NCI-H2029 treated with DMSO at 0.1 percent for 48 hours (cell line): ENCODE measurements around the gene APLF.
"Not testable (repeated sequence)": the region's sequence is repeated elsewhere in the genome, so short reads cannot be mapped to it uniquely, and the experiment has no call there.

Source experiments
- DNase-seq: peaks from one replicate; lab custom pipeline; 2025; lab: John Stamatoyannopoulos, UW

APLF gene

GRCh38 chr2:68475576-68475975 is 8.2 kb downstream of the APLF start:
- no peak for DNase-seq

DNA sequence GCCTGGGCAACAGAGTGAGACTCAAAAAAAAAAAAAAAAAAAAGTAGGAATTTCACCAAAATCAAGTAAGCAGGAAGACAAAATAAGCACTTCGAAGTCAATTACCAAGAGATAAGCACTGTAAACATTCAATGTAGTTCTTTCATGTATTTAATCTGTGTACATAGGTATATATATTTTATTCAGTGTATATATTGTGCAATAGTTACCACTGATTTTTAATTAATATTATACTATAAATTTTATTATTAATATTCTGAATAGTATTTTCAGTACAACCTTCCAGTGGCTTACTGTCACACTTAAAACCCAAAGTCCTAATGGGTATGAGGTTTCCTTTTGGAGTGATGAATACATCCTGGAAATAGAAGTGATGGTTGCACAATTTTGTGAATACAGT is 9.1 kb downstream of the APLF start:
- no peak for DNase-seq

- no peak for DNase-seq
Observed at GRCh38 chr2:68478688-68479087, 11.3 kb downstream of the APLF start.

GRCh38 chr2:68482296-68482820 is 15.0 kb downstream of the APLF start:
- no peak for DNase-seq

DNA sequence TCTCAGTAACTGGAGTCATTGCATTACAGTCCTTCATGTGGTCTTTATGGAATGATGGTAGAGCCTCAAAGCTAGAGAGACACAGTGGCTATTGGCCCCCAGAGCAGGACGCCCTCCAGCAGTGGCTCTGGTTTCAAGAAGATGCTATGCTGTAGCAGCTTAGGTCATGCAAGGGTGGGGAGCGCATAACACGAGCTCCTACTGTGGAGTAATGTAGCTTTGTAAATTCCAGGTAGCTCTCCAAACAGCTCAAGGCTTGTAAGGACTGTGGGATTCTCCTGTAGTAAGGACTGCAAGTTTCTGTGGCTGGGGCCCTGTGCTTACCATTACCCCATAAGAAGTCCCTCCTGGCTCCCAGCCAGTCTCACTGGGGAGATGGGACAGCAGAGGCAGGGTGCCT is 15.6 kb downstream of the APLF start:
- no peak for DNase-seq

DNA sequence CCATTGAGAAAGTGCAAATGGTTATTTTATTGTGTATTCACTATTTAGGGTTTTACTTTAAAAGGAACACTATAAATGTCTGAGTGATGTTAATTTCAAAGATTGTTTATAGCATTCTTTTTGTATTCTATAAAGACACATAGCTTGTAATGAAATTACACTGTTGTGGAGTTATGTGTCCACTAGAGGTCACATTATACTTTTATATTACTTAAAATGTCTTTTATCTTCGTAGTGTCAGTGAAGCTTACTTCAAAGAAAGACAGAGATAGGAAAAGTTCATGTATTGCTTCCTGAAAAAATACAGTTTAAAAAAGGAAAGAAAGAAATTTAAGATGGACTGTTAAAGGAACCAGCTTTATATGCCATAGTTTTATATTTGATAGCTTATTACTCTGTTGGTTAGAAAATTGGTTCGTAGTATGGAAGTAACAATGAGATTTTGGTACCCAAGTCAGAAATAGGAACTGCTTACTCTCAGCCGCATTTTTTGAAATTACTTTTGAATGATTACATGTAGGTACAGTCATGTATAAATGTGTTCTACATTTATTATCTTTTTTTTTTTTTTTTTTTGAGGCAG is 20.5 kb downstream of the APLF start:
- no peak for DNase-seq

- DNase-seq: not testable (repeated sequence)
Observed at GRCh38 chr2:68488605-68489004, 21.2 kb downstream of the APLF start.

GRCh38 chr2:68489282-68489681 is 21.9 kb downstream of the APLF start:
- no peak for DNase-seq

GRCh38 chr2:68491582-68491981 is 24.2 kb downstream of the APLF start:
- no peak for DNase-seq

DNA sequence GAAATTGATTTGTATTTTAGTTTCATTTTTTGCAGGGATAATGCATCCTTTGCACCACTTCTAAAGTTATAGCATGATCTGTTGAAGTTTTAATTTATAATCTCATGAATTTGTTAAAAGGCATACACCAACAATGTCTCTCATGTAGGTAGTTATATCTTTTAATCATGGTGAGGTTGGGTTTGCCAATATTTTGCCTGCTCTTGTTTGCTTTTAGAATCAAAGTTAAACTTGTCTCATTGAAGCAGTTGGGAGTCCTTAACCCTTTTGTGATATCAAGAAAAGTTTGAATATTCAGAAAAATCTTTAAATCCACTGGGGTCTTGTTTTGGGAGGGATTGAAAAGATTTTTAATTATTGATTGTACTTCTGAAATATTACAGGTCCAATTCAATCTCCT is 31.7 kb downstream of the APLF start:
- no peak for DNase-seq

GRCh38 chr2:68500649-68501048 is 33.3 kb downstream of the APLF start:
- no peak for DNase-seq

DNA sequence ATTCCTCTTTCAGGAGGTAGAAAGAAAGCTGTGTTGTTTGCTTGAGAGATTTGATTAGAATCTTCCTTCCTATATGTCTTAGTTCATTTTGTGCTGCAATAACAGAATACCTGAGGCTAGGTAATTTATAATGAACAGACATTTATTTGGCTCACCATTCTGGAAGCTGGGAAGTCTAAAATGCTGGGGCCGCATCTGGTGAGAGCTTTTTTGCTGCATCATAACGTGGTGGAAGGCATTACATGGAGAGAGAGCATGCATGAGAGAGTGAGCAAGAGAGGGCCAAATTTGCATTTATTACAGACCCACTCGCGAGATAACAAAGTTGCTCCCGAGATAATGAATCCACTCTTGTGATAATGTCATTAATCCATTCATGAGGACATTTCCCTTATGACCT is 34.4 kb downstream of the APLF start:
- no peak for DNase-seq

- no peak for DNase-seq
Observed at GRCh38 chr2:68505603-68506159, 38.3 kb downstream of the APLF start.

DNA sequence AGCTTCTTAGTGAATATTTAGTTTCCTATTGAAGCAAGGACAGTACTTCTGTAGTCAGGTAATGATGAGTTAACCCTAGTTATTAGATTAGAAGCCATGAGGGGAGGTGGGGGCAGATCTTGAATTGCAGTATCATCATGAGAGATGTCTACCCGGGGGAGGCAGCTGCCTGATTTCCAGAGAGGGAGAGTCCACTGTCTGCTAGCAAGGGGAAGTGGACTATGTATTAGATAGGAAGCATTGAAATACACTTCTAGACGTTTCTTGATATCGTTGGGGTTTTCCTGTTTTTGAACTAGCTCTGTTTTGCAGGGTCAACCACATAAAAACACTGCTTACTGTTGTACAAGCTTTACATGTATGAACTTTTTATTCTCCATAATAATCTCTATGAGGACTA is 38.8 kb downstream of the APLF start:
- no peak for DNase-seq

GRCh38 chr2:68512326-68512725 is 44.9 kb downstream of the APLF start:
- DNase-seq: no peak

DNA sequence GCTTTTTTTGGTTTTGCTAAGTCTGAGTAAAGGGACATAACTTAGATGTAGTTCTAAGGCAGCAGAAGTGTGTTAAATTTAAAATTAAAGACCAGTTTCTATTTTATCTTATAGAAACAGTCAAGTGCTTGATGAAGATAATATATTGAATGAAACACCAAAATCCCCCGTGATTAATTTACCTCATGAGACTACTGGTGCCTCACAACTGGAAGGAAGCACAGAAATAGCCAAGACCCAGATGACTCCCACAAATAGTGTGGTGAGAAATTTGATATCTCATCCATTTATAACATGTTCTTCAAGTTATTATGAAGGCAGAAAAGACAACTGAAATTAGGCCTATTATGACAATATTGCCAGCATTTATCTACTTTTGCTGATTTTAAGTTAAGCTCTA is 45.6 kb downstream of the APLF start:
- no peak for DNase-seq

- DNase-seq: no peak
Observed at GRCh38 chr2:68514316-68514929, 47.0 kb downstream of the APLF start.

DNA sequence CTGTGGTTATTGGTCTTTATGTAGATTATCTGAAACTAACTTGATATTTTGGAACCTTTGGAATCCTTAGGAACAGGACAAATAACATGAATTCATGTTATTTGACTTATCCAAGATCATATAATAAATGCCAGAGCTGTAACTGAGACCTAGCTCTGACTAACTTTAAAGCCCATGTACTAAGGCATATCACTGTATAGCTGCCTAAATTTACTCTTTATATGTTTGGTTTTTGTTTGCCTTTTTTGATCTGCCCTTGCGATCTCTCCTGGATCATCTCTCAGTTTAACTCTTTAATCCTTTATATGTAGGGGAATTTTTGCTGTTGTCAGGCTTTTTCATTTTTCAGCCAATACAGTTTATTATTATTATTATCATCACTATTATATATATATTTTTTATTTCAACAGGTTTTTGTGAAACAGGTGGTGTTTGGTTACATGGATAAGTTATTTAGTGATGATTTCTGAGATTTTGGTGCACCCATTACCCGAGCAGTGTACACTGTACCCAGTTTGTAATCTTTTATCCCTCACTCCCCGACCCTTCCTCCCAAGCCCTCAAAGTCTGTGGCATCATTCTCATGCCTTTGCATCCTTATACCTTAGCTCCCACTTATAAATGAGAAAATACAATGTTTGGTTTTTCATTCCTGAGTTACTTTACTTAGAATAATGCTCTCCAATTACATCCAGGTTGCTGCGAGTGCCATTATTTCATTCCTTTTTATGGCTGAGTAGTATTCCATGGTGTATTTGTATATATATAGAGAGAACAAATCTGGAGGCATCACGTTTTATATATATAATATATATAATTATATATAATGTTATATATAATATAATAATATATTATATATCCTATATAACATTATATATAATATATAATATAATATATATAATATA is 48.9 kb downstream of the APLF start:
- DNase-seq: no peak

DNA sequence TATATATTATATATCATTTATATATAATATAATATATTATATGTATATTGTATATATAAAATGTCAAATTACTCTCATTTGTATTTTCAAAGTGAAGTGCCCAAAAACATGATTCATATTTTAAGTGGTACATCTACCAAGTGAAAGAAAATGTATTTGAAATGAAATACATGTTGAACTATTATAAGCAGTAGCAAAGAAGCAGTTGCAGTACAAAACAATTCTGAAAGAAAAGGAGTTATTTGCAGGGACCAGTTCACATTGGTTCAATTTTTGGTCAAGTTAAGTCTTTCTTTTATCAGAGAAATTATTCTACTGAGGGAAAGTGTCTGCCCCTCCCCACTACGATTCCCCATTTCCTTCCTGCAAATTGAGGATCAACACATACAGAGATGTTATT is 51.9 kb downstream of the APLF start:
- DNase-seq: no peak

- DNase-seq: no peak
Observed at GRCh38 chr2:68521037-68521436, 53.7 kb downstream of the APLF start.

- DNase-seq: not testable (repeated sequence)
Observed at GRCh38 chr2:68526943-68527342, 59.6 kb downstream of the APLF start.

DNA sequence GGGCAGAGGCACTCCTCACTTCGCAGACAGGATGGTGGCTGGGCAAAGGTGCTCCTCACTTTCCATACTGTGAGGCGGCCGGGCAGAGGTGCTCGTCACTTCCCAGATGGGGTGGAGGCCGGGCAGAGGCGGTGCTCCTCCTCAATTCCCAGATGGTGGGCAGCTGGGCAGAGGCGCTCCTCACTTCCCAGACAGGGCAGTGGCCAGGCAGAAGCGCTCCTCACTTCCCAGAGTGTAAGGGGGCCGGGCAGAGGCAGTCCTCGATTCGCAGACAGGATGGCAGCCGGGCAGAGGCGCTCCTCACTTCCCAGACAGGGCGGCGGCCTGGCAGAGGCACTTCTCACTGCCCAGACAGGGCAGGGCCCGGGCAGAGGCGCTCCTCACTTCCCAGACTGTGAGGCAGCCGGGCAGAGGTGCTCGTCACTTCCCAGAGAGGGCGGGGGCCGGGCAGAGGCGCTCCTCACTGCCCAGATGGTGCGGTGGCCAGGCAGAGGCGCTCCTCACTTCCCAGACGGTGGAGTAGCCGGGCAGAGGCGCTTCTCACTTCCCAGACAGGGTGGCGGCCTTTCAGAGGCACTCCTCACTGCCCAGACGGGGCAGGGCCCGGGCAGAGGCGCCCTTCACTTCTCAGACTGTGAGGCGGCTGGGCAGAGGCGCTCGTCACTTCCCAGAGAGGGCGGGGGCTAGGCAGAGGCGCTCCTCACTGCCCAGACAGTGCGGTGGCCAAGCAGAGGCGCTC is 60.1 kb downstream of the APLF start:
- not testable (repeated sequence) for DNase-seq
